GM12878 (cell line): ENCODE data around the gene TMEM225B. TPM values are rescaled to one million over a fixed set of nuclear protein-coding genes. Genes with fewer than 3 reads are reported as not detected.

Experiments used
- ATAC-seq: fragments of 200-7000 bp; cut with Tn5 transposase; 3 replicates; pipeline ENCODE4 v1.9.1; 2020; ENCODE audit warnings: mild to moderate bottlenecking, moderate library complexity
- BruUV-seq: library from RNA; stranded (reverse); fragments of 400-500 nt; replicated peaks from 2 replicates; lab custom pipeline; 2021; lab: Mats Ljungman, UMichigan
- CTCF ChIA-PET: fragments of 300-600 bp; sonication (Branson Sonifier 250); formaldehyde crosslinking; extraction: SDS; loops from one replicate; lab custom pipeline; 2021; ENCODE audit warnings: inconsistent platforms; lab: Yijun Ruan, JAX
- POLR2A ChIA-PET: fragments of 350-600 bp; formaldehyde crosslinking; extraction: SDS; loops from one replicate; lab custom pipeline; 2021; ENCODE audit warnings: inconsistent platforms; lab: Charles Lee
- RAD21 ChIA-PET: fragments of 300-600 bp; sonication (Branson Sonifier 250); formaldehyde crosslinking; loops from one replicate; lab custom pipeline; 2023; ENCODE audit warnings: antibody characterized with exemption; ENCODE audit not compliant: unreplicated experiment; lab: Charles Lee
- SMC1A ChIA-PET: fragments of 300-600 bp; sonication (Branson Sonifier 250); formaldehyde crosslinking; loops from one replicate; lab custom pipeline; 2023; ENCODE audit not compliant: unreplicated experiment, uncharacterized antibody; lab: Charles Lee
- DNase-seq: peaks from one replicate; pipeline ENCODE4 v3.0.0-alpha.2; 2011; ENCODE audit warnings: low read depth, low spot score
- FAIRE-seq: peaks from 3 replicates; lab custom pipeline; 2011; peaks lifted over from hg19 to GRCh38; lab: Jason Lieb, UNC
- H2AFZ ChIP-seq: 2 replicates; pipeline ENCODE4 v1.6.0; 2011; ENCODE audit warnings: low read depth, low read length, control low read depth; ENCODE audit not compliant: control insufficient read depth
- H3K27ac ChIP-seq: 2 replicates; pipeline ENCODE4 v1.5.1; 2011; ENCODE audit warnings: control low read depth; ENCODE audit not compliant: control insufficient read depth, insufficient read depth
- H3K27me3 ChIP-seq, 2 experiments: replicated peaks in 1 of 2; 2 replicates each; pipeline versions ENCODE4 v1.6.0 to v1.6.1; 2011; ENCODE audit warnings: low read length in 1 of 2; ENCODE audit not compliant: control insufficient read depth in 2 of 2, insufficient read depth in 2 of 2
- H3K36me3 ChIP-seq, 2 experiments: 2 replicates each; pipeline ENCODE4 v1.5.1; 2011; ENCODE audit warnings: low read length in 1 of 2; ENCODE audit not compliant: control insufficient read depth in 2 of 2, insufficient read depth in 2 of 2
- H3K4me1 ChIP-seq: 2 replicates; pipeline ENCODE4 v1.6.1; 2011; ENCODE audit warnings: mild to moderate bottlenecking, low read length, moderate library complexity, mixed read lengths; ENCODE audit not compliant: control insufficient read depth, insufficient read depth
- H3K4me2 ChIP-seq: 2 replicates; pipeline ENCODE4 v1.6.0; 2011; ENCODE audit warnings: control low read depth; ENCODE audit not compliant: control insufficient read depth, insufficient read depth
- H3K4me3 ChIP-seq: fragments of 200-600 bp; sonication (generic); 2 replicates; pipeline ENCODE4 v1.5.1; 2016
- H3K79me2 ChIP-seq: 2 replicates; pipeline ENCODE4 v1.6.0; 2011; ENCODE audit warnings: low read length; ENCODE audit not compliant: control insufficient read depth, insufficient read depth
- H3K9ac ChIP-seq: 2 replicates; pipeline ENCODE4 v1.8.0; 2011; ENCODE audit warnings: low read length, control low read depth, mixed read lengths; ENCODE audit not compliant: control insufficient read depth, insufficient read depth
- H3K9me3 ChIP-seq: replicated peaks from 3 replicates; pipeline ENCODE4 v1.5.1; 2011; ENCODE audit warnings: mild to moderate bottlenecking, low read length; ENCODE audit not compliant: control insufficient read depth, insufficient read depth
- H4K20me1 ChIP-seq: 2 replicates; pipeline ENCODE4 v1.6.0; 2011; ENCODE audit not compliant: control insufficient read depth, insufficient read depth
- CBX3 ChIP-seq: fragments of 200-600 bp; sonication (generic); IDR thresholded peaks from 2 replicates; pipeline ENCODE4 v1.6.1; 2016; ENCODE audit warnings: low read depth, borderline replicate concordance
- CBX5 ChIP-seq: sonication (generic); IDR thresholded peaks from 2 replicates; pipeline ENCODE4 v1.6.1; 2016; ENCODE audit warnings: low read depth, moderate library complexity, mild to moderate bottlenecking, inconsistent platforms
- FOXK2 ChIP-seq: fragments of 450-650 bp; IDR thresholded peaks from 2 replicates; pipeline ENCODE4 v1.6.1; 2017; ENCODE audit warnings: mild to moderate bottlenecking, moderate library complexity
- KLF5 ChIP-seq: fragments of 450-650 bp; IDR thresholded peaks from 2 replicates; pipeline ENCODE4 v1.6.1; 2014; ENCODE audit warnings: mild to moderate bottlenecking; ENCODE audit not compliant: partially characterized antibody
- MEF2B ChIP-seq: fragments of 450-650 bp; IDR thresholded peaks from 2 replicates; pipeline ENCODE4 v1.6.1; 2018; ENCODE audit warnings: mild to moderate bottlenecking, moderate library complexity; ENCODE audit not compliant: partially characterized antibody, poor library complexity, severe bottlenecking
- NFIC ChIP-seq: IDR thresholded peaks from 2 replicates; pipeline ENCODE4 v1.6.1; 2012; ENCODE audit warnings: low read depth, mild to moderate bottlenecking, inconsistent platforms, low read length, moderate library complexity
- NKRF ChIP-seq: fragments of 450-650 bp; conservative IDR thresholded peaks from 2 replicates; pipeline ENCODE4 v1.6.1; 2017; ENCODE audit warnings: mild to moderate bottlenecking, moderate library complexity
- PML ChIP-seq: IDR thresholded peaks from 2 replicates; pipeline ENCODE4 v1.6.1; 2012; ENCODE audit warnings: low read length, inconsistent platforms
- RCOR1 ChIP-seq: conservative IDR thresholded peaks from 2 replicates; pipeline ENCODE4 v1.6.1; 2012; ENCODE audit warnings: low read depth, low read length, improper control_type of control experiment
- SIN3A ChIP-seq: IDR thresholded peaks from 2 replicates; pipeline ENCODE4 v1.6.1; 2012; ENCODE audit warnings: low read depth, low read length, improper control_type of control experiment
- SMARCA5 ChIP-seq: fragments of 450-650 bp; IDR thresholded peaks from 2 replicates; pipeline ENCODE4 v1.6.1; 2017; ENCODE audit warnings: mild to moderate bottlenecking
- SPI1 ChIP-seq: IDR thresholded peaks from 2 replicates; pipeline ENCODE4 v1.6.1; 2011; ENCODE audit warnings: low read depth, mild to moderate bottlenecking, low read length, moderate library complexity, borderline replicate concordance; ENCODE audit not compliant: insufficient read depth
- STAT1 ChIP-seq: fragments of 450-650 bp; conservative IDR thresholded peaks from 2 replicates; pipeline ENCODE4 v1.6.1; 2014; ENCODE audit warnings: antibody characterized with exemption, mild to moderate bottlenecking
- TCF3 ChIP-seq: IDR thresholded peaks from 2 replicates; pipeline ENCODE4 v1.6.1; 2012; ENCODE audit warnings: low read depth, mild to moderate bottlenecking, low read length, borderline replicate concordance; ENCODE audit not compliant: insufficient read depth
- ZNF622 ChIP-seq: fragments of 450-650 bp; IDR thresholded peaks from 2 replicates; pipeline ENCODE4 v1.6.1; 2017; ENCODE audit warnings: mild to moderate bottlenecking, inconsistent platforms
- ZSCAN29 ChIP-seq: fragments of 450-650 bp; IDR thresholded peaks from 2 replicates; pipeline ENCODE4 v1.6.1; 2017; ENCODE audit warnings: mild to moderate bottlenecking, moderate library complexity
- WGBS: methylation state at CpG from one replicate; pipeline ENCODE4 v1.1.6; 2016; ENCODE audit warnings: low lambda C conversion rate; ENCODE audit not compliant: insufficient replicate concordance, insufficient coverage; ENCODE audit errors: missing lambda C conversion rate; 5-methylcytosine and 5-hydroxymethylcytosine counted together
- in situ Hi-C: fragments of 300-500 bp; cut with MboI; formaldehyde crosslinking; loops from 9 replicates; pipeline ENCODE4 v1.14.3; 2018; ENCODE audit warnings: mixed read lengths
- intact Hi-C: fragments of 100-400 bp; cut with micrococcal nuclease; formaldehyde crosslinking; loops from one replicate; pipeline ENCODE4 v1.14.2; 2022; ENCODE audit not compliant: unreplicated experiment
- polyA plus RNA-seq, 11 experiments: library from polyadenylated mRNA; depleted of rRNA in 4 of 11; unstranded in 6 of 11; stranded (reverse) in 5 of 11; fragments of >200 nt; fragmentation: Nextera tagmentation in 4 of 11; fragmentation: Illumina TruSeq in 1 of 11; extraction: Ambion mirVana in 4 of 11; extraction: Trizol in 1 of 11; gene quantifications; 1 replicate in 1 of 11; 2 replicates in 10 of 11; pipeline versions ENCODE4 v1.2.1 to v1.2.3, GENCODE V29; 2011 to 2016; ENCODE audit warnings: inconsistent platforms in 2 of 11, missing spikeins in 2 of 11, low read depth in 1 of 11
- total RNA-seq, 4 experiments: library from RNA; depleted of rRNA in 3 of 4; stranded (reverse); fragments of >200 nt in 3 of 4; fragmentation: Illumina TruSeq in 1 of 4; extraction: Trizol in 1 of 4; gene quantifications; 2 replicates each; pipeline versions ENCODE4 v1.2.1 to v1.2.3, GENCODE V29; 2013 to 2021
- TF ChIP-seq, protein P1 (sequence below): fragments of 450-650 bp; IDR thresholded peaks from 2 replicates; pipeline ENCODE4 v1.6.1; 2016; ENCODE audit warnings: mild to moderate bottlenecking
- TF ChIP-seq, protein P2 (sequence below): IDR thresholded peaks from 2 replicates; pipeline ENCODE4 v1.6.1; 2012; ENCODE audit warnings: low read depth, low read length, improper control_type of control experiment

TMEM225B gene
- total and polyA plus RNA-seq, 10 of the 15 experiments (the other 5 are each of a cell fraction or from before 2014, with no cell fraction given): 0.22 to 1.9 (median 0.43) TPM

DNA sequence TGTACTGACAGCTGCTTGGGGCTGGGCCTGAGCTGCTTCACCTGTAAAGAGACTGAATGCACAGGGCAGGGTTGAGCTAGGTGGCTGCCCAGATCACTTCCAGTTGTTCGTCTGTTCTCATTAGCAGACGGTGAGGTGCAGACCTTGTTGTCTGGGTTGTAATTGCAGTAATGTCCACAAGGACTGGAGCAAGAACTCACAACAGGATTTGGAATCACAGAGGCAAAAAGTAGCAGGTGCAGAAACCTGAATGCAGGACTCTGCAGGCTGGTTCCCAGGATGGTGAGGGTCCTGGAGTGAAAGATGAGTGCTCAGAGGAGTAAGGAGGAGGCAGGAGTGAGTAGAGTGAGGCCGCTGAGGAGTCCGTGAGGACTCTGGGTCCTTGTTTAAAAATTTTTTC, 27.9 kb downstream of the TMEM225B start:
- intact Hi-C loops: no loop called here

GRCh38 chr7:99626661-99627060, 28.6 kb downstream of the TMEM225B start:
- ATAC-seq: no peak

More for the DNA sequence above, 27.9 kb downstream of the TMEM225B start:
- CTCF ChIA-PET: no interaction called here
- Histone ChIP-seq H3K9ac (no peak overlapping the region), H2AFZ (no peak overlapping the region), H3K36me3 (peaks cover 37 to 44% of the 10 kb centered on the region in 2 experiments), H3K4me3 (no peak overlapping the region), H3K27me3 (no peaks in the 10 kb centered on the region), H3K4me2 (no peak overlapping the region), H3K9me3 (no peaks in the 10 kb centered on the region), H4K20me1 (no peaks in the 10 kb centered on the region), H3K79me2 (no peaks in the 10 kb centered on the region), H3K4me1 (no peaks in the 10 kb centered on the region), H3K27ac (no peak overlapping the region)
- TF ChIP-seq PML (no peak), NFIC (no peak), ZNF622 (no peak), FOXK2 (no peak), STAT1 (no peak), TCF3 (no peak), SIN3A (no peak), MEF2B (no peak), CBX3 (no peak), SPI1 (no peak), KLF5 (no peak)
- RAD21 ChIA-PET: no interaction called here
- BruUV-seq: no TSS peak
- SMC1A ChIA-PET: no interaction called here
- POLR2A ChIA-PET: no interaction called here
- FAIRE-seq (no peak), DNase-seq (no peak), ATAC-seq (no peak)
- in situ Hi-C loops: no loop called here
- 95% methylated on average over 4 of the region's 4 CpGs for WGBS

More at GRCh38 chr7:99626661-99627060, 28.6 kb downstream of the TMEM225B start:
- WGBS: 100% methylated on average over 1 of the region's 1 CpG
- ChIA-PET SMC1A (no interaction called here), RAD21 (no interaction called here), CTCF (no interaction called here), POLR2A (no interaction called here)
- no TSS peak for BruUV-seq
- Histone ChIP-seq H3K79me2 (no peaks in the 10 kb centered on the region), H3K9ac (no peak overlapping the region), H3K27me3 (no peaks in the 10 kb centered on the region), H3K4me1 (no peaks in the 10 kb centered on the region), H3K9me3 (no peaks in the 10 kb centered on the region), H4K20me1 (no peaks in the 10 kb centered on the region), H2AFZ (no peak overlapping the region), H3K4me2 (no peak overlapping the region), H3K36me3 (peaks cover 35 to 44% of the 10 kb centered on the region in 2 experiments), H3K4me3 (no peak overlapping the region)
- intact Hi-C loops: no loop called here
- DNase-seq (no peak), FAIRE-seq (no peak)
- in situ Hi-C loops: no loop called here
- no peak for TF ChIP-seq ZSCAN29
- TF ChIP-seq NKRF: no peak
- TF ChIP-seq SIN3A: no peak
- no peak for TF ChIP-seq CBX5
- TF ChIP-seq, protein P1, sequence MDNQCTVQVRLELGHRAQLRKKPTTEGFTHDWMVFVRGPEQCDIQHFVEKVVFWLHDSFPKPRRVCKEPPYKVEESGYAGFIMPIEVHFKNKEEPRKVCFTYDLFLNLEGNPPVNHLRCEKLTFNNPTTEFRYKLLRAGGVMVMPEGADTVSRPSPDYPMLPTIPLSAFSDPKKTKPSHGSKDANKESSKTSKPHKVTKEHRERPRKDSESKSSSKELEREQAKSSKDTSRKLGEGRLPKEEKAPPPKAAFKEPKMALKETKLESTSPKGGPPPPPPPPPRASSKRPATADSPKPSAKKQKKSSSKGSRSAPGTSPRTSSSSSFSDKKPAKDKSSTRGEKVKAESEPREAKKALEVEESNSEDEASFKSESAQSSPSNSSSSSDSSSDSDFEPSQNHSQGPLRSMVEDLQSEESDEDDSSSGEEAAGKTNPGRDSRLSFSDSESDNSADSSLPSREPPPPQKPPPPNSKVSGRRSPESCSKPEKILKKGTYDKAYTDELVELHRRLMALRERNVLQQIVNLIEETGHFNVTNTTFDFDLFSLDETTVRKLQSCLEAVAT: no peak
- TF ChIP-seq, protein P2, sequence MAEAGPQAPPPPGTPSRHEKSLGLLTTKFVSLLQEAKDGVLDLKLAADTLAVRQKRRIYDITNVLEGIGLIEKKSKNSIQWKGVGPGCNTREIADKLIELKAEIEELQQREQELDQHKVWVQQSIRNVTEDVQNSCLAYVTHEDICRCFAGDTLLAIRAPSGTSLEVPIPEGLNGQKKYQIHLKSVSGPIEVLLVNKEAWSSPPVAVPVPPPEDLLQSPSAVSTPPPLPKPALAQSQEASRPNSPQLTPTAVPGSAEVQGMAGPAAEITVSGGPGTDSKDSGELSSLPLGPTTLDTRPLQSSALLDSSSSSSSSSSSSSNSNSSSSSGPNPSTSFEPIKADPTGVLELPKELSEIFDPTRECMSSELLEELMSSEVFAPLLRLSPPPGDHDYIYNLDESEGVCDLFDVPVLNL: no peak
- TF ChIP-seq SMARCA5: no peak
- TF ChIP-seq RCOR1: no peak
- TF ChIP-seq, all 136 proteins: peak for 0
- no peak overlapping the region for H3K27ac ChIP-seq
